Measurements from ENCODE around the gene SLC16A3.

Gene SLC16A3

DNA sequence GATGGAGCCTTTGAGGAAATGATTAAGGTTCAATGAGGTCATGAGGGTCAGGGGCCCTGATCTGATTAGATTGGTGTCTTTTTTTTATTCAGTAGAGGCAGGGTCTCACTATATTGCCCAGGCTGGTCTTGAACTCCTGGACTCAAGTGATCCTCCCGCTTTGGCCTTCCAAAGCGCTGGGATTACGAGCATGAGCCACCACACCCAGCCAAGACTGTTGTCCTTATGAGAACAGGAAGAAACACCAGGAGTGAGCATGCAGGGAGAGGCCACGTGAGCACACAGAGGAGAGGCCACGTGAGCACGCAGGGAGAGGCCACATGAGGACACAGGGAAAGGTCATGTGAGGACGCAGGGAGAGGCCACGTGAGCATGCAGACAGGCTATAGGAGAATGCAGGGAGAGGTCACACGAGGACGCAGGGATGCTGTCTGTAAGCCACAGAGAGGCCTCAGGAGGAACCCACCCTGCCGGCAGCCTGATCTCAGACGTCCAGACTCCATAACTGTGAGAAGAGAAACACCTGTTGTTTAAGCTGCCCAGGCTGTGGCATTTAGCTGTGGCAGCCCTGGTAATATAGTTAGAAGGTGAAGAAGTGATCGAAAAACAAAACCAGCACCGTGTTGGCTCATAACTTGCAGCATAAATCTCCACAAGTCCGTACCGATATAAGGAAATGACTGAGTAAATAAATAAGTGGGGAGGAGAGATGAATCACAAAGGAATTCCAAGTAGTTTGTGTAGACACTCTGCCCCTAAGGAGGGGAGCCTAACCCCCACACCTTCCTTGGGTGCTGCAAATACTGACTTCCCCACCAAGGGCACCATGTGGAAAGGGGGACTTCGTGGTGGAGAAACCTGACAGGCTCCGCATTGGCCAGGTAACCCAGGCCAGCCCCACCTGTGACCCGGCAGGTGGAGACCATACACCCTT is 59.3 kb downstream of the SLC16A3 start:
- no peak for DNase-seq

Data from CD4-positive, alpha-beta T cell treated with Interleukin-10 for 1 hour (primary cell).